ENCODE results near the gene CLDN17.

The CLDN17 gene

GRCh38 chr21:30116479-30116878 lies 50.1 kb downstream of the CLDN17 start:
- DNase-seq: no peak

All from DMS79 (cell line).